MM.1S (cell line): ENCODE measurements around the gene NPAS4.
A peak's percentile ranks its signal among the peaks of the same experiment; 100 is the strongest.
"Not testable (repeated sequence)": the region's sequence is repeated elsewhere in the genome, so short reads cannot be mapped to it uniquely, and the experiment has no call there.

ENCODE experiments used
- DNase-seq: peaks from one replicate; pipeline ENCODE4 v3.0.0-alpha.2; 2015
- H2AFZ ChIP-seq: fragments of 300-600 bp; sonication (generic); 2 replicates; pipeline ENCODE4 v1.6.0; 2016; ENCODE audit warnings: antibody characterized with exemption, low read length
- H3F3A ChIP-seq: fragments of 300-600 bp; sonication (generic); 2 replicates; pipeline ENCODE4 v1.6.1; 2016; ENCODE audit warnings: mild to moderate bottlenecking, antibody characterized with exemption, low read length, moderate library complexity, mixed read lengths; ENCODE audit not compliant: insufficient read depth
- H3K27ac ChIP-seq: fragments of 300-600 bp; sonication (generic); 2 replicates; pipeline ENCODE4 v1.5.1; 2016; ENCODE audit warnings: mild to moderate bottlenecking, low read length
- H3K27me3 ChIP-seq: fragments of 300-600 bp; sonication (generic); replicated peaks from 2 replicates; pipeline ENCODE4 v1.6.0; 2016; ENCODE audit warnings: low read length; ENCODE audit not compliant: insufficient read depth
- H3K36me3 ChIP-seq: fragments of 300-600 bp; sonication (generic); replicated peaks from 2 replicates; pipeline ENCODE4 v1.6.1; 2016; ENCODE audit warnings: mild to moderate bottlenecking, low read length, mixed read lengths; ENCODE audit not compliant: insufficient read depth
- H3K4me1 ChIP-seq: fragments of 300-600 bp; sonication (generic); 2 replicates; pipeline ENCODE4 v1.6.1; 2016; ENCODE audit warnings: low read length, mixed read lengths
- H3K4me2 ChIP-seq: fragments of 300-600 bp; sonication (generic); 2 replicates; pipeline ENCODE4 v1.6.0; 2016; ENCODE audit warnings: low read depth, low read length
- H3K4me3 ChIP-seq: fragments of 300-600 bp; sonication (generic); 2 replicates; pipeline ENCODE4 v1.5.1; 2016; ENCODE audit warnings: low read length, mixed read lengths
- H3K79me2 ChIP-seq: fragments of 300-600 bp; sonication (generic); 2 replicates; pipeline ENCODE4 v1.6.1; 2016; ENCODE audit warnings: mixed run types, low read length, mixed read lengths
- H3K9ac ChIP-seq: fragments of 300-600 bp; sonication (generic); 2 replicates; pipeline ENCODE4 v1.6.1; 2016; ENCODE audit warnings: low read length, mixed read lengths
- H3K9me2 ChIP-seq: fragments of 300-600 bp; sonication (generic); replicated peaks from 2 replicates; pipeline ENCODE4 v1.6.1; 2016; ENCODE audit warnings: mild to moderate bottlenecking, low read length, mixed read lengths; ENCODE audit not compliant: insufficient read depth
- H3K9me3 ChIP-seq: fragments of 300-600 bp; sonication (generic); replicated peaks from 2 replicates; pipeline ENCODE4 v1.6.1; 2016; ENCODE audit warnings: mild to moderate bottlenecking, low read length, mixed read lengths; ENCODE audit not compliant: insufficient read depth
- H4K20me1 ChIP-seq: fragments of 300-600 bp; sonication (generic); 2 replicates; pipeline ENCODE4 v1.6.1; 2016; ENCODE audit warnings: mild to moderate bottlenecking, low read length, moderate library complexity, mixed read lengths; ENCODE audit not compliant: insufficient read depth
- EZH2 ChIP-seq: fragments of 300-600 bp; sonication (generic); optimal IDR thresholded peaks from 2 replicates; pipeline ENCODE3; 2017; ENCODE audit warnings: low read depth, mild to moderate bottlenecking, antibody characterized with exemption, low read length, mixed read lengths
- EZH2phosphoT487 ChIP-seq: fragments of 300-600 bp; sonication (generic); IDR thresholded peaks from 2 replicates; pipeline ENCODE4 v1.6.1; 2018; ENCODE audit warnings: antibody characterized with exemption, low read length
- TF ChIP-seq, protein P1 (sequence below): fragments of 300-600 bp; sonication (generic); IDR thresholded peaks from 2 replicates; pipeline ENCODE4 v1.5.1; 2016; ENCODE audit warnings: antibody characterized with exemption, low read length, mixed read lengths

NPAS4 gene

DNA sequence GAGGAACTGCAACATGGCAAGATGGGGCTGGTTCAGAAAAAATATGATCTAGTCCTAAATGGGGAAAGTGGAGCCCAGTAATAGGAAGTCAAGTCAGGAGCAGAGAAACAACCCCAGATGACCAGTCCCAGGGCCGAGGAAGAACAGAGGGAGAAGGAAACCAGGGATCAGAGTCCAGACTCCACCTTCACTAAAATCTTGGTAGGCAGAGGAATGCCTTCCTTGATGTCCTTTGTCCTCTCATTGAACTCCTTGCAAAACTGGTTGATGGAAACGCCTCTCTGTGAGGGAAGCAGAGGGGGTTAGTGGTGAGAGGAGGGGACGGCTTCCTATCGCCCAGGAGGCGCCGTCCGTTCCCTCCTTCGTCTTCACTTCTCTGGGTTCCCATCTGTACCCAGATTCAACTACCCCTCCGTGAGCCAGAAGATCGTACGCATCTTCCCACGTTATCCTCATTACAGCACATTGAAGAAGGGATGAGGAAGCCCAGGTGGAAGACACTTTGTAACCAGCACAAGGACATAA lies 17.2 kb downstream of the NPAS4 start:
- peak; percentile 6 for DNase-seq
- peak overlapping the region; percentile 75 for H3K9ac ChIP-seq
- no peaks in the 10 kb centered on the region for H4K20me1 ChIP-seq
- H3K4me1 ChIP-seq = no peaks in the 10 kb centered on the region
- H3K79me2 ChIP-seq = peaks cover 9% of the 10 kb centered on the region
- peaks cover 25% of the 10 kb centered on the region for H3K27me3 ChIP-seq
- no peaks in the 10 kb centered on the region for H3F3A ChIP-seq
- H3K27ac ChIP-seq = peak overlapping the region; percentile 67; the same call in 1 of the 2 replicates
- peak overlapping the region; percentile 70 for H3K4me2 ChIP-seq
- H3K9me2 ChIP-seq = no peaks in the 10 kb centered on the region
- 0 out of 2 replicates have a peak, but pooled peaks cover 6% of the 10 kb centered on the region for H3K36me3 ChIP-seq
- H3K9me3 ChIP-seq = no peaks in the 10 kb centered on the region
- no peak for TF ChIP-seq EZH2phosphoT487
- TF ChIP-seq, protein P1, sequence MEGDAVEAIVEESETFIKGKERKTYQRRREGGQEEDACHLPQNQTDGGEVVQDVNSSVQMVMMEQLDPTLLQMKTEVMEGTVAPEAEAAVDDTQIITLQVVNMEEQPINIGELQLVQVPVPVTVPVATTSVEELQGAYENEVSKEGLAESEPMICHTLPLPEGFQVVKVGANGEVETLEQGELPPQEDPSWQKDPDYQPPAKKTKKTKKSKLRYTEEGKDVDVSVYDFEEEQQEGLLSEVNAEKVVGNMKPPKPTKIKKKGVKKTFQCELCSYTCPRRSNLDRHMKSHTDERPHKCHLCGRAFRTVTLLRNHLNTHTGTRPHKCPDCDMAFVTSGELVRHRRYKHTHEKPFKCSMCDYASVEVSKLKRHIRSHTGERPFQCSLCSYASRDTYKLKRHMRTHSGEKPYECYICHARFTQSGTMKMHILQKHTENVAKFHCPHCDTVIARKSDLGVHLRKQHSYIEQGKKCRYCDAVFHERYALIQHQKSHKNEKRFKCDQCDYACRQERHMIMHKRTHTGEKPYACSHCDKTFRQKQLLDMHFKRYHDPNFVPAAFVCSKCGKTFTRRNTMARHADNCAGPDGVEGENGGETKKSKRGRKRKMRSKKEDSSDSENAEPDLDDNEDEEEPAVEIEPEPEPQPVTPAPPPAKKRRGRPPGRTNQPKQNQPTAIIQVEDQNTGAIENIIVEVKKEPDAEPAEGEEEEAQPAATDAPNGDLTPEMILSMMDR = no peak
- TF ChIP-seq EZH2 = no peak
- H2AFZ ChIP-seq = peak overlapping the region; percentile 86
- peak overlapping the region; percentile 97 for H3K4me3 ChIP-seq

DNA sequence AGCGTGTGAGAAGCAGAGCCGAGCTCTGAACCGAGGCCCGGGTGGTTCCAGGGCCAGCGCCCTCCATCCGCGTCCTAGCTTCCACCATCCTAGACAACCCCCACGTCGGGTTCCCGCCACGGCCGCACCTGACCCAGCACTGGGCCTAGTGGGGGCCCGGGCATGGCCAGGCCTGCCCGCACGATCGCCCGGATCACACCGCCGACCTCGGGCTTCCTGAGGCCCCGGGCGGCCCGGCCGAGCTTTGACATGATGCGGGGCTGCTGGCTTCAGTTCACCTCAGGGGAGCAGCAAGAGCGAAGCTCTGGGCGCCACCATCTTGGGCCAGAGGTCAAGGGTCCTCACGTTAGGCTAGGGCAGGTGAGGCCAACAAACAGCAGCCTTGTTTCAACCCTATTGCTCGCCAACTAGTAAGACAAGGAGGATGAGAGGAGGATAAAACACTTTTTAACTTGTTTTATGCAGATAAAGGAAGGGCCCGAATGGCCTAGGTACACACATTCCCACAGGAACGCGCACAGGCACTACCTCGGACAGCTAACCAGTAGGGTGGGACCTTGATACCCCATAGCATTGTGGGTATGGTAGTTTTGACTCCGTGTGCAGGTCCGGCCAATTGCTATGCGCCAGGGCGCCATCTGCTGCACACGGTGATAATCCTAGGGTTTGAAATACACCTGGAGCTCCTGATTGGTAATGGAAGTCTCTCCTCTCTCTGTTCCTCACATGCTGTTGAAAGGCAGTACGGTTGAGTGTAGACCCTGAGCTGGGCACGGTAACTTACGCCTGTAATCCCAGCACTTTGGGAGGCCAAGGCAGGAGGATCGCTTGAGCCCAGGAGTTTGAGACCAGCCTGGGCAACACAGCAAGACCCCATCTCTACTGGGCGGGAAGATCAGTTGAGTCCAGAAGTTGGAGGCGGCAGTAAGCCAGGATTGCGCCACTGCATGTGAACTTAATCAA lies 17.9 kb downstream of the NPAS4 start, which contains the start of gene MRPL11:
TSS of gene MRPL11 (minus strand) at position 345 of the 963 bp plus-strand sequence. CDS start at position 251, 94 bp downstream.
- Histone ChIP-seq H3K9ac (peak within 1 kb of the TSS; percentile 75), H3K27me3 (peaks cover 32% of the 10 kb centered on the region), H3K4me2 (peak within 1 kb of the TSS; percentile 70), H3K4me1 (no peaks in the 10 kb centered on the region), H3K36me3 (0 out of 2 replicates have a peak, but pooled peaks cover 6% of the 10 kb centered on the region), H3K9me2 (no peaks in the 10 kb centered on the region), H3K9me3 (no peaks in the 10 kb centered on the region), H3K79me2 (peaks cover 9% of the 10 kb centered on the region), H3K4me3 (peak within 1 kb of the TSS; percentile 97), H4K20me1 (no peaks in the 10 kb centered on the region), H2AFZ (peak within 1 kb of the TSS; percentile 86), H3F3A (no peaks in the 10 kb centered on the region), H3K27ac (peak within 1 kb of the TSS; percentile 67)
- TF ChIP-seq, protein P1 = peak; percentile 78
- TF ChIP-seq EZH2 (no peak), EZH2phosphoT487 (no peak)
- peak; percentile 95 for DNase-seq

DNA sequence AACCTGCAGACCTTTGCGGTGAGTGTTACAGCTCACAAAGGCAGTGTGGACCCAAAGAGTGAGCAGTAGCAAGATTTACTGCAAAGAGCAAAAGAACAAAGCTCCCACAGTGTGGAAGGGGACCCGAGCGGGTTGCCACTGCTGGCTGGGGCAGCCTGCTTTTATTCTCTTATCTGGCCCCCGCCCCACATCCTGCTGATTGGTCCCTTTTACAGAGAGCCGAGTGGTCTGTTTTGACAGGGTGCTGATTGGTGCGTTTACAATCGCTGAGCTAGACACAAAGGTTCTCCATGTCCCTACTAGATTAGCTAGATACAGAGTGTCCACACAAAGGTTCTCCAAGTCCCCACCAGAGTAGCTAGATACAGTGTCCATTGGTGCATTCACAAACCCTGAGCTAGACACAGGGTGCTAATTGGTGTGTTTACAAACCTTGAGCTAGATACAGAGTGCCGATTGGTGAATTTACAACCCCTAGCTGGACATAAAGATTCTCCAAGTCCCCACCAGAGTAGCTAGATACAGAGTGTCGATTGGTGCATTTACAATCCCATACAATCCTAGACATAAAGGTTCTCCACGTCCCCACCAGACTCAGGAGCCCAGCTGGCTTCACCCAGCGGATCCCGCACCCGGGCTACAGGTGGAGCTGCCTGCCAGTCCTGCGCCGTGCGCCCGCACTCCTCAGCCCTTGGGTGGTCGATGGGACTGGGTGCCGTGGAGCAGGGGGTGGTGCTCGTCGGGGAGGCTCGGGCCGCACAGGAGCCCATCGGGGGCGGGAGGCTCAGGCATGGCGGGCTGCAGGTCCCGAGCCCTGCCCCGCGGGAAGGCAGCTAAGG lies 19.5 kb downstream of the NPAS4 start:
- H3K36me3 ChIP-seq, H3F3A ChIP-seq, H3K9ac ChIP-seq, H3K27ac ChIP-seq, H3K4me1 ChIP-seq, H3K4me3 ChIP-seq, H3K9me3 ChIP-seq, H4K20me1 ChIP-seq, DNase-seq, H3K4me2 ChIP-seq, H3K9me2 ChIP-seq, H3K79me2 ChIP-seq, H2AFZ ChIP-seq: not testable (repeated sequence)
- peaks cover 40% of the 10 kb centered on the region for H3K27me3 ChIP-seq

DNA sequence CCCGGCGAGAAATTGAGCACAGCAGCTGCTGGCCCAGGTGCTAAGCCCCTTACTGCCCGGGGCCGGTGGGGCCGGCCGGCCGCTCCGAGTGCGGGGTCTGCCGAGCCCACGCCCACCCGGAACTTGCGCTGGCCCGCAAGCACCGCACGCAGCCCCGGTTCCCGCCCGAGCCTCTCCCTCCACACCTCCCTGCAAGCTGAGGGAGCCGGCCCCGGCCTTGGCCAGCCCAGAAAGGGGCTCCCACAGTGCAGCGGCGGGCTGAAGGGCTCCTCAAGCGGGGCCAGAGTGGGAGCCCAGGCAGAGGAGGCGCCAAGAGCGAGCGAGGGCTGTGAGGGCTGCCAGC lies 20.1 kb downstream of the NPAS4 start:
- H3K27ac ChIP-seq, H3K9me3 ChIP-seq, DNase-seq, H3K4me3 ChIP-seq, H3K4me1 ChIP-seq, H3K9ac ChIP-seq, H4K20me1 ChIP-seq, H3F3A ChIP-seq, H3K36me3 ChIP-seq, H2AFZ ChIP-seq, H3K9me2 ChIP-seq, H3K4me2 ChIP-seq, H3K79me2 ChIP-seq: not testable (repeated sequence)
- H3K27me3 ChIP-seq = peaks cover 46% of the 10 kb centered on the region
